GM13976 (cell line): ENCODE results near the gene NID1.

Experiments
- DNase-seq: peaks from one replicate; pipeline ENCODE4 v3.0.0; 2012; ENCODE audit warnings: low spot score
- in situ Hi-C: fragments of 300-500 bp; cut with MboI; formaldehyde crosslinking; loops from one replicate; pipeline ENCODE4 v1.12.0; 2022; ENCODE audit warnings: low sequenced_read_pairs, mixed read lengths, inconsistent platforms; ENCODE audit not compliant: unreplicated experiment
- TF ChIP-seq, protein P1 (sequence below): IDR thresholded peaks from 2 replicates; pipeline ENCODE4 v1.5.1; 2012; ENCODE audit warnings: borderline replicate concordance, mild to moderate bottlenecking; ENCODE audit not compliant: insufficient read depth; ENCODE audit errors: extremely low read depth, missing control alignments, control extremely low read depth

The NID1 gene

DNA sequence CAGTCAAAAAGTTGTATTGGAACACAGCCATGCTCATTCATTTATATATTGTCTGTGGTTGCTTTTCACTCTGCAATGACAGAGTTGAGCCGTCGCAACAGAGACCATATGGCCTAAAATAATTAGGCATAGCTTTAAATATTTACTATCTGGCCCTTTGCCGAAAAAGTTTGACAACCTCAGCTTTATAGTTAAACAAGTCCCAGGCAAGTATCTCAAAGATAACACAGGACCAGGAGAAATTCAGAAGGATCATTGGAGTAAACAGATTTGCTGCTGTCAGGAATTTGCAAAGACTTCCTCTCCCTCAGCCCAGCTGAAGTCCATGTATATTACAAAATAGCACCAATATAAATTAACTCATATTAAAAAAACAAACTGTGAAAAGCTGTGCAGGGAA is 34.4 kb downstream of the NID1 start:
- DNase-seq = no peak
- TF ChIP-seq, protein P1, sequence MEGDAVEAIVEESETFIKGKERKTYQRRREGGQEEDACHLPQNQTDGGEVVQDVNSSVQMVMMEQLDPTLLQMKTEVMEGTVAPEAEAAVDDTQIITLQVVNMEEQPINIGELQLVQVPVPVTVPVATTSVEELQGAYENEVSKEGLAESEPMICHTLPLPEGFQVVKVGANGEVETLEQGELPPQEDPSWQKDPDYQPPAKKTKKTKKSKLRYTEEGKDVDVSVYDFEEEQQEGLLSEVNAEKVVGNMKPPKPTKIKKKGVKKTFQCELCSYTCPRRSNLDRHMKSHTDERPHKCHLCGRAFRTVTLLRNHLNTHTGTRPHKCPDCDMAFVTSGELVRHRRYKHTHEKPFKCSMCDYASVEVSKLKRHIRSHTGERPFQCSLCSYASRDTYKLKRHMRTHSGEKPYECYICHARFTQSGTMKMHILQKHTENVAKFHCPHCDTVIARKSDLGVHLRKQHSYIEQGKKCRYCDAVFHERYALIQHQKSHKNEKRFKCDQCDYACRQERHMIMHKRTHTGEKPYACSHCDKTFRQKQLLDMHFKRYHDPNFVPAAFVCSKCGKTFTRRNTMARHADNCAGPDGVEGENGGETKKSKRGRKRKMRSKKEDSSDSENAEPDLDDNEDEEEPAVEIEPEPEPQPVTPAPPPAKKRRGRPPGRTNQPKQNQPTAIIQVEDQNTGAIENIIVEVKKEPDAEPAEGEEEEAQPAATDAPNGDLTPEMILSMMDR = no peak
- in situ Hi-C loops = no loop called here

DNA sequence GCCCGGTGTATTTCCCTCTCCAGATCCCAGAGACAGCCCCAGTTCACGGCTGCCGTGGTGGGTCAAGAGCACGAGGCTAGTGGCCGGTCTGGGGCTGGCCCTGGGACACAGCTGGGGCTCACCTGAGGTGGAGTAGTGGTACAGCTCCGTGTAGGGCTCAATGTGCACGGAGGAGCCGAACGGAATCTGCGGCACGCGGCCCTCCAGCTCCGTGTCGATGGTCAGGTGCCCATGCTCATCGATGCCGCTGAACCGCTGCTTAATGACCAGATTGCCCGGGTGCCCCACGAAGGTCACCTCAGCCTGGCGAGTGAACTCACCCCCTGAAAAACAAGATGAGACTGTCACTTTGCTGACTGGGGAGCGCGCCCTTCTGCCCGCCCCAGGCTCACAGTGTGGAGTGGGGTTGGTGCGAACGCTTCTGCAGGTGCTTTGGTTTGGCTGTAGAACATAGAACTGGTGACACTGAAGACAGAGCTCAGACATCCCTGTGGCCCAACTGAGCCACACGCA is 35.4 kb downstream of the NID1 start:
- DNase-seq = no peak
- in situ Hi-C loops = no loop called here
- TF ChIP-seq, protein P1 = no peak

DNA sequence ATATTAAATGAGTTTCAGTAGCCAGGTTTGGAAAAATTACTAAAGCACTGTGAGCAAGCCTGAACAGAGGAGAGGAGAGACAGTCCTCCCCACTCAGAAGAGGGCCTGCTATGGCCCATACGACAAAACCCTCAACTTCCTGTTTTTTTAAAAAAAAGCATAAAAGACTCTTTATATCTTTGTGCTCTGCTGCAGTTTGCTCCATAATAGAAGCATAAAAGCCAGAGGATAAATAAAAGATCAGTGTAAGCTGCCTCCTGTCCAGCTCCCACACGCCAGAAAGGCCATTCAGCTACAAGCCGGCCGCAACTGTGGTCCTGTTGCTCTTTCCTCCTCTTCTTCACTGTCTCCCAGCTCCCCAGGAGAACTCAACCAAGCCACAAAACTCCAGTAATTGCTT is 37.8 kb downstream of the NID1 start:
- DNase-seq = no peak
- in situ Hi-C loops = no loop called here

DNA sequence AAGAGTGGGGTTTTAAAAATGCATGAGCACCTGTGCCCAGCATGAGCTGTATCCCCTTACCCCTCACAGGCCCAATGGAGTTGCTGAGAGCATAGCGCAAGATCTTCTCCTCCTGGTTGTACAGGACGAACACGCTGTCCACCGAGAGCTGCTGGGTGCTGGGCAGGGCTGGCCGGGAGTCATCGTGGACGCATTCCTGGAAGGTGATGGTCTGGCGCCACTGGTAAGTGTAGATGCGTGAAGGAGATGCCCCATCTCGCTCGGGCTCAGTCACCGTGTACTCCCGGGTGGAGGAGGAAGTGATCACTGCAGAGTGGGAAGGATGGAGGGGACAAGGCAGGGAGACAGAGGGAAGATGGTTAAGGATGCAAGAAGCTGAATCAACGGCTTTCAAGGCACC is 39.1 kb downstream of the NID1 start:
- in situ Hi-C loops = no loop called here
- TF ChIP-seq, protein P1 = no peak

More for the DNA sequence above, 37.8 kb downstream of the NID1 start:
- TF ChIP-seq, protein P1 = no peak

DNA sequence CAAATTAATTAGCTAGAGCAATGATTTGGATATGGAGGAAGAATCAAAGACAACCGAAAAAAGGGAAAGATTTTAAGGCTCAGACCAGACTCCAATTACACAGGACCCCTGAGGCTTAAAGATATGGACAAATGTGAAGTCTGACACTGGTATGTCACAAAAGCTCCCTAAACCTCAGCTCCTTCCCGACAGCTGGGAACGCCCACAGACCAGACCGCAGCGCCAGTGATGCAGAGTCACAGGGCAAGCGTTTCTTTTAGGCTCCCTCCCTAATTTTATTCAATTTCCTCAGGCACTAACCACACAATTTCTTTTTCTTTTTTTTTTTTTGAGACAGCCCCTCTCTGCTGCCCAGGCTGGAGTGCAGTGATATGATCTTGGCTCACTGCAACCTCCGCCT is 40.2 kb downstream of the NID1 start:
- TF ChIP-seq, protein P1 = no peak
- DNase-seq = no peak
- in situ Hi-C loops = no loop called here

More for the DNA sequence above, 39.1 kb downstream of the NID1 start:
- DNase-seq = no peak

DNA sequence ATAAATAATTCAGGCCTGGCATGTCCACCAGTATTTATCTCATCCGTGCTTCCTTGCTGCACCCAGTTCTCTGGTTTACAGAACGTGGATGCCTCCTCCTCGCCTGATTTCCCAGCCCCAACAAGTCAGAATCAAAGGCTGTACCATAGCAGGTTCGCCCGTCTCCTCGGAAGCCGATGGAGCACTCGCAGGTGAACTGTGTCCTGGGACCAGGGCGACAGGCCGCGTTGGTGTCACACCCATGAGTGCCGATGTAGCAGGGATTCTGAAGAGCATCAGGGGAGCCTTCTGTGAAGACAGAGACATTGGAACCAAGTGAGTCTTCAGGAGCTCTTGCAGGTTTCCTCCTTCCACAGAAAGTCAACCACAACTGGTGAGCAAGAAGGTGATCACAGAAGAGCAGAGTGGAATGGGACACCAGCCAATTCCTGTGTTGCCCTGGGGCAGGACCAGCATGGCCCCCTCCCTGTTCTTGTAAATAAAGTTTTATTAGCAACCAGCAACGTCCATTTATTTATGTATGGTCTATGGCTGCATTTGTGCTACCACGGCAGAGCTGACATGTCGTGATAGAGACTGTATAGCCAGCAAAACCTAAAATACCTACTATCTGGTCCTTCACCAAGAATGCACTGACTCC is 40.8 kb downstream of the NID1 start:
- in situ Hi-C loops = no loop called here
- TF ChIP-seq, protein P1 = no peak
- DNase-seq = no peak
